ENCODE data around the gene SHBG. TPM values are rescaled to one million over a fixed set of nuclear protein-coding genes. Genes with fewer than 3 reads are reported as not detected.

Gene SHBG
- total and polyA plus RNA-seq, 2 of the 4 experiments (the other 2 are of a cell fraction) = 0.36 to 0.38 TPM

GRCh38 chr17:7636163-7636562 lies 6.2 kb downstream of the SHBG start:
- H2BK120ac ChIP-seq (ENCODE audit: low read depth, low read length) = no peak overlapping the region
- no peak overlapping the region for H3K27ac ChIP-seq (ENCODE audit: insufficient read depth, low read length)
- no peak overlapping the region for H4K91ac ChIP-seq (ENCODE audit: insufficient read depth, low read depth, low read length)
- H4K5ac ChIP-seq (ENCODE audit: low read depth, low read length) = no peak overlapping the region
- no peak overlapping the region for H3K14ac ChIP-seq (replicated peaks; ENCODE audit: low read depth, low read length)
- peaks cover 7% of the 10 kb centered on the region for H3K27me3 ChIP-seq (ENCODE audit: control insufficient read depth, insufficient read depth, low read length)
- no peak for ATAC-seq (ENCODE audit: low read depth)
- CTCF ChIA-PET = no interaction called here
- no peaks in the 10 kb centered on the region for H3K79me1 ChIP-seq (ENCODE audit: low read depth in 1 of 2, low read length in 2 of 2)
- no peak overlapping the region for H2AK5ac ChIP-seq (ENCODE audit: low read depth, low read length)
- H3K4me2 ChIP-seq (ENCODE audit: low read depth, low read length) = no peak overlapping the region
- H3K56ac ChIP-seq (ENCODE audit: extremely low read depth, insufficient read depth, low read length) = no peak overlapping the region
- in situ Hi-C loops (cut with MboI; ENCODE audit: low sequenced_read_pairs) = no loop called here
- no peak overlapping the region for H3K18ac ChIP-seq (ENCODE audit: low read depth, low read length)
- H2BK5ac ChIP-seq (ENCODE audit: low read depth, low read length, poor library complexity, severe bottlenecking) = no peak overlapping the region
- no peaks in the 10 kb centered on the region for H3K9me1 ChIP-seq (ENCODE audit: insufficient read depth, low read length)
- H2BK15ac ChIP-seq (ENCODE audit: low read depth, low read length) = no peak overlapping the region
- TF ChIP-seq MAZ (IDR thresholded peaks at IDR 0.05; ENCODE audit: borderline replicate concordance, low read depth, low read length) = no peak
- TF ChIP-seq, protein P1, sequence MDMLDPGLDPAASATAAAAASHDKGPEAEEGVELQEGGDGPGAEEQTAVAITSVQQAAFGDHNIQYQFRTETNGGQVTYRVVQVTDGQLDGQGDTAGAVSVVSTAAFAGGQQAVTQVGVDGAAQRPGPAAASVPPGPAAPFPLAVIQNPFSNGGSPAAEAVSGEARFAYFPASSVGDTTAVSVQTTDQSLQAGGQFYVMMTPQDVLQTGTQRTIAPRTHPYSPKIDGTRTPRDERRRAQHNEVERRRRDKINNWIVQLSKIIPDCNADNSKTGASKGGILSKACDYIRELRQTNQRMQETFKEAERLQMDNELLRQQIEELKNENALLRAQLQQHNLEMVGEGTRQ (IDR thresholded peaks at IDR 0.05; ENCODE audit: low read depth, low read length) = no peak
- no peak for TF ChIP-seq MAFK (IDR thresholded peaks at IDR 0.05; ENCODE audit: low read depth, low read length)
- TF ChIP-seq RCOR1 (IDR thresholded peaks at IDR 0.05; ENCODE audit: insufficient replicate concordance, low read length) = no peak
- 69% methylated on average over 4 of the region's 5 CpGs; no CpG with 5 or more reads in 1 of the 2 experiments for WGBS, 2 experiments (ENCODE audit: extremely low coverage in 2 of 2, insufficient read length in 1 of 2)
- no peak overlapping the region for H3K9ac ChIP-seq (ENCODE audit: low read depth, low read length)
- H2AK9ac ChIP-seq (replicated peaks; ENCODE audit: low read depth, low read length, poor library complexity) = no peak overlapping the region
- H2AFZ ChIP-seq (replicated peaks; ENCODE audit: low read length, poor library complexity) = peak overlapping the region; percentile 32
- DNase-seq = no peak
- no peak overlapping the region for H3K4me3 ChIP-seq (ENCODE audit: insufficient read depth, low read depth, low read length)
- H3K36me3 ChIP-seq (ENCODE audit: control insufficient read depth, insufficient read depth, low read length) = no peaks in the 10 kb centered on the region
- H3K23ac ChIP-seq (ENCODE audit: low read depth, low read length) = no peak overlapping the region
- H4K8ac ChIP-seq (ENCODE audit: low read depth in 2 of 2, low read length in 2 of 2) = no peak overlapping the region
- intact Hi-C loops (cut with micrococcal nuclease) = no loop called here
- H3K4ac ChIP-seq (ENCODE audit: low read depth, low read length) = no peak overlapping the region
- no peaks in the 10 kb centered on the region for H3K9me3 ChIP-seq (ENCODE audit: control insufficient read depth, insufficient read depth, low read length)
- H4K20me1 ChIP-seq (ENCODE audit: insufficient read depth, low read length) = no peaks in the 10 kb centered on the region
- no peak overlapping the region for H2BK20ac ChIP-seq (ENCODE audit: low read depth, low read length)
- H3K4me1 ChIP-seq (ENCODE audit: control insufficient read depth, insufficient read depth, low read length) = no peaks in the 10 kb centered on the region
- no TSS peak for BruUV-seq (replicated peaks)
- dilution Hi-C loops (cut with HindIII; ENCODE audit: low sequenced_read_pairs, unreplicated experiment) = no loop called here
- POLR2A ChIA-PET (ENCODE audit: unreplicated experiment) = interaction anchor here (0.5 kb wide), 1 partner anchor 46 kb away, joined by 3 read pairs; no protein-coding TSS in a partner anchor
